DMS153 treated with DMSO at 0.1 percent for 48 hours (cell line): Measurements from ENCODE around the gene OR11G2.
"Not testable (repeated sequence)": the region's sequence is repeated elsewhere in the genome, so short reads cannot be mapped to it uniquely, and the experiment has no call there.

Source experiments
- DNase-seq: peaks from one replicate; lab custom pipeline; 2025; ENCODE audit not compliant: unreplicated experiment; lab: John Stamatoyannopoulos, UW

Gene OR11G2, protein sequence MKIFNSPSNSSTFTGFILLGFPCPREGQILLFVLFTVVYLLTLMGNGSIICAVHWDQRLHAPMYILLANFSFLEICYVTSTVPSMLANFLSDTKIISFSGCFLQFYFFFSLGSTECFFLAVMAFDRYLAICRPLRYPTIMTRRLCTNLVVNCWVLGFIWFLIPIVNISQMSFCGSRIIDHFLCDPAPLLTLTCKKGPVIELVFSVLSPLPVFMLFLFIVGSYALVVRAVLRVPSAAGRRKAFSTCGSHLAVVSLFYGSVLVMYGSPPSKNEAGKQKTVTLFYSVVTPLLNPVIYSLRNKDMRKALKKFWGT

DNA sequence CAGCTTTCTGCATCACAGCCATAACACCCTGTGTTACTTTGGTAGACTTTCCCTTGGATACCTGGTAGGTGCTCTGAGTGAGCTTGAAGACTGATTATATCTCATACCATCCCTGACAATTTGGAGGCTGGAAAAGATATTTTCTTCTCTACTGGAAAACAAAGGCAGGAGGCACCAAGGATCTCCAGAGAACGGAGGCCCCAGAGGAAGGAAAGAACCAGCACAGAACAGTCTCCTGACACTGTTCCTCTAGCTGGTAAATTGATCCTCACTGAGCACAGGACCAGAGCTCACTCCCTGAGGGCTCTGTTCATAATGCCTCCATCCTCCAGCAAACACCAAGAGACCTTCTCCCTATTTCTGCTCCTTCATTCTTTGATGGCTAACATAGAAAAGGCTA is at the start of gene OR11G2:
OR11G2 (plus strand) TSS at position 301 of the 400 bp plus-strand sequence. CDS start 6,542 bp downstream, outside the sequence.
- no peak for DNase-seq

DNA sequence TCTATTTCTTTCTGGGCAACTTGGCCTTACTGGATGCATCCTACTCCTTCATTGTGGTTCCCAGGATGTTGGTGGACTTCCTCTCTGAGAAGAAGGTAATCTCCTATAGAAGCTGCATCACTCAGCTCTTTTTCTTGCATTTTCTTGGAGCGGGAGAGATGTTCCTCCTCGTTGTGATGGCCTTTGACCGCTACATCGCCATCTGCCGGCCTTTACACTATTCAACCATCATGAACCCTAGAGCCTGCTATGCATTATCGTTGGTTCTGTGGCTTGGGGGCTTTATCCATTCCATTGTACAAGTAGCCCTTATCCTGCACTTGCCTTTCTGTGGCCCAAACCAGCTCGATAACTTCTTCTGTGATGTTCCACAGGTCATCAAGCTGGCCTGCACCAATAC is 46.8 kb upstream of the OR11G2 start:
- no peak for DNase-seq

DNA sequence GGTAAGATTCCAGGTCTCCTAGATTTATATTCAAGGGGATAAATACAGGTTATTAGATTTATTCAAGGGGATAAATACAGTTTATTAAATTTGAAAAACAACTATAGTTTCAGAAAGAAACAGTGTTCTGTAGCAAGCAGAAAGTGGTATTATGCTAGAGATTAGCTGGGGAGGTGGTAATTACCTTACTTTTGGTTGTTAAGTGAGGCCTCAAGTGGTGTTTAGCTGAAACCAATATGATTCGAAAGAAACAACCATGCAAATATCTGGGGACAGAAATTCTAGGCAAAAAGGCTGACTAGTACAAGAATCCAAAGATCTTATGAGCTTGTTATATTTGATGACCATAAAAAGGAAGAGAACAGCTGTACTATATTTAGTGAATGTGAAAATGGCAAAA is 45.9 kb upstream of the OR11G2 start:
- no peak for DNase-seq

- no peak for DNase-seq
Observed at GRCh38 chr14:20164462-20164861, 26.2 kb upstream of the OR11G2 start.

- DNase-seq: no peak
Observed at GRCh38 chr14:20167091-20167490, 23.6 kb upstream of the OR11G2 start.

DNA sequence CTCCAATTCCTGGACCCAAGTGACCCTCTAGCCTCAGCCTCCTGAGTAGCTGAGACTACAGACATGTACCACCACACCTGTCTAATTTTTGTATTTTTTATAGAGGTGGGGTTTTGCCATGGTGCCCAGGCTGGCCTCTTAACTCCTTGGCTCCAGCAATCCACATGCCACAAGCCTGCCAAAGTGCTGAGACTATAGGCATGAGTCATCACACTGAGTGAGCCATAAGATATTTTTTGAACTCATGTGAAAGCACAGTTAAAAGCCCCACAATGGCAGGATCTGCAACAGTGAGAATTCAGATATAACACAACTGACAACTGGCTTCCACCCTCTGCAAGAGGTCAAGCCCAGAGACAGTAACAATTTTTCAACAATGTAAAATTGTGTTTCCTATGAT is 20.8 kb upstream of the OR11G2 start:
- not testable (repeated sequence) for DNase-seq

GRCh38 chr14:20174205-20174604 is 16.5 kb upstream of the OR11G2 start:
- DNase-seq: not testable (repeated sequence)

GRCh38 chr14:20176330-20176729 is 14.4 kb upstream of the OR11G2 start:
- DNase-seq: no peak

DNA sequence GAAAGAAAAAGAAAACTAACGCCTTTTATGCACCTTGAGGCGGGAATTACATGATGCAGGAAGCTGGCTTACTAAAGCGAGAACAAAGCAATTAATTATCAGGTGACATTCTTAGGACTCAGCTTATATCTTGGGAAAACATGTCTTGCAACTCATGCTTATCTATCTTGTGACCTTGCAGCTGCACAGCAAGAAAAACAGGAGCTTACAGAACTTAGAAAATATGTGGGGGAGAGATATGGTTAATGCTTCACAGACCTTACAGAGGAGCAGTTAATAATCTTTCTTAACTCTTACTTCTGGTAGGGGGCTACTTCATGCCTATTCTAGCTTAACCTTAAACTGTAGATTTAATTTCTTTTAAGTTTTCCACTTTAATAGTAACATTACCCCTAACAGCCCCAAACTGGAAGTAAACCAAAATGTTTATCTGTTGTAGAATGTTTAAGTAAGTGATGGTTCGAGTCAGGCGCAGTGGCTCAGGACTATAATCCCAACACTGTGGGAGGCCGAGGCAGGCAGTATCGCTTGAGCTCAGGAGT is 13.2 kb upstream of the OR11G2 start:
- no peak for DNase-seq

DNA sequence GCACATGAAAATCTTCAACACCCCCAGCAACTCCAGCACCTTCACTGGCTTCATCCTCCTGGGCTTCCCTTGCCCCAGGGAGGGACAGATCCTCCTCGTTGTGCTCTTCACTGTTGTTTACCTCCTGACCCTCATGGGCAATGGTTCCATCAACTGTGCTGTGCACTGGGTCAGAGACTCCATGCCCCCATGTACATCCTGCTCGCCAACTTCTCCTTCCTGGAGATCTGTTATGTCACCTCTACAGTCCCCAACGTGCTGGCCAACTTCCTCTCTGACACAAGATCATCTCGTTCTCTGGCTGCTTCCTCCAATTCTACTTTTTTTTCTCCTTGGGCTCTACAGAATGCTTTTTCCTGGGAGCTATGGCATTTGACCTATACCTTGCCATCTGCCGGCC is 11.5 kb upstream of the OR11G2 start:
- DNase-seq: no peak

DNA sequence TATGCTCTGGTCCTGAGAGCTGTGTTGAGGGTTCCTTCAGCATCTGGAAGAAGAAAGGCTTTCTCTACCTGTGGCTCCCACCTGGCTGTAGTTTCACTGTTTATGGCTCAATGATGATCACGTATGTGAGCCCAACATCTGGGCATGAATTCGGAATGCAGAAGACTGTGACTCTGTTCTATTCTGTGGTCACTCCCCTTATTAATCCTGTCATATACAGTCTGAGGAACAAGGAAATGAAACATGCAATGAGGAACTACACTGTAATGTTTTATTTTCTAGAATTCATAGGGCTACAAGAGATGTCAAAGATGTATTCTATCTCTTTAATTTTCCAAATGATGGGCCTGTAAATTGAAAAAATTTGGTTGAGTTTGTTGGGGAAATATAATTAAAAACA is 10.8 kb upstream of the OR11G2 start:
- no peak for DNase-seq

GRCh38 chr14:20180486-20180885 is 10.2 kb upstream of the OR11G2 start:
- no peak for DNase-seq

GRCh38 chr14:20184181-20184580 is 6.5 kb upstream of the OR11G2 start:
- no peak for DNase-seq

DNA sequence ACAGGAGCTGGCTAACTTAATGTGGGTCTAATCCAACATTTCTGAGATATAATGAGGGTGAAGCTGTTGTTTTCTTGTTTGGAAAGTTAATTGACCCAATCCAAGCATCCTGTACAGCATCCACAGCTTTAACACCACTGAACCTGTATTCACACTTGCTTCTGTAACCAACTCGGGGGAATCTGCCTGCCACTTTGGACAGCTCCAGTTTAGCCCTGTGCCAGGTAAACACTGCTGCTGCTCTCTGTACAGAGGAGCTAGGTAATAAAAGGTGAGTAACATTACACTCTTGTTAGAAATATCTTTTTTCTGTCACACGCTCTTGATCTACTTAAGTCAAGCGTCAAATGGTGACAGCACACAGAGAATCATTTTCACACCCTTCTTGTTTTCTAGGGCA is 700 bp downstream of the OR11G2 start:
- DNase-seq: no peak

DNA sequence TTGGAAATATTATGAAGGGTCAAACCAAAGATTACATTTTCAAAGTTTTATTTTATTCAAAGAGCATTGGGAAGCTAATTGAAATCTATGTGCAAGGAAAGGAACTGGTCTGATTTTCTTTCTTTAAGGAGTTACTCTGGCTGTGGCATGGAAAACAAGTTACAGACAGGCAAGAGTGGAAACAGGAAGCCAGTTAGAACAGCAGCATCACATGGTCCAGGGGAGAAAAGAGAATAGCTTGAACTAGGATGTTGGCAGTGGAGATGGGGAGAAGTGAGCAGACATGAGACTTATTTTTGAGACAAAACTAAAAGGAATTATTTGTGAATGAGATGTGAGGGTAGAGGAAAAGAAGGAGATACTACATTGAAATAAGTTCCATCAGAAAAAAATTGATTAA is 3.4 kb downstream of the OR11G2 start:
- DNase-seq: no peak

DNA sequence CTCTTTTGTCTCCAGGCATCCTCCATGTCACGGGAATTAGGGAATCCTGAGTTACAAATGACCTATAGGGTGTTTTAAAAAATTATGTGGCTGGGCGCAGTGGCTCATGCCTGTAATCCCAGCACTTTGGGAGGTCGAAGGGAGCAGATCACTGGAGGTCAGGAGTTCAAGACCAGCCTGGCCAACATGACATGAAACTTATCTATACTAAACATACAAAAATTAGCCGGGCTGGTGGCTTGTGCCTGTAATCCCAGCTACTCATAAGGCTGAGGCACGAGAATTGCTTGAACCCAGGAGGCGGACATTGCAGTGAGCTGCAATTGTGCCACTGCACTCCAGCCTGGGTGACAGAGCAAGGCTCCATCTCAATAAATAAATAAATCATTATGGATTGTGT is 4.5 kb downstream of the OR11G2 start:
- DNase-seq: not testable (repeated sequence)

- no peak for DNase-seq
Observed at GRCh38 chr14:20195911-20196310, 5.2 kb downstream of the OR11G2 start.

DNA sequence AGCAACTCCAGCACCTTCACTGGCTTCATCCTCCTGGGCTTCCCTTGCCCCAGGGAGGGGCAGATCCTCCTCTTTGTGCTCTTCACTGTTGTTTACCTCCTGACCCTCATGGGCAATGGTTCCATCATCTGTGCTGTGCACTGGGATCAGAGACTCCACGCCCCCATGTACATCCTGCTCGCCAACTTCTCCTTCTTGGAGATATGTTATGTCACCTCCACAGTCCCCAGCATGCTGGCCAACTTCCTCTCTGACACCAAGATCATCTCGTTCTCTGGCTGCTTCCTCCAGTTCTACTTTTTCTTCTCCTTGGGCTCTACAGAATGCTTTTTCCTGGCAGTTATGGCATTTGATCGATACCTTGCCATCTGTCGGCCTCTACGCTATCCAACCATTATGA is 6.8 kb downstream of the OR11G2 start:
- DNase-seq: no peak

- no peak for DNase-seq
Observed at GRCh38 chr14:20198991-20199390, 8.3 kb downstream of the OR11G2 start.

GRCh38 chr14:20204721-20205120 is 14.0 kb downstream of the OR11G2 start:
- DNase-seq: no peak

GRCh38 chr14:20209595-20209994 is 18.9 kb downstream of the OR11G2 start:
- no peak for DNase-seq

GRCh38 chr14:20212406-20212805 is 21.7 kb downstream of the OR11G2 start:
- DNase-seq: not testable (repeated sequence)

GRCh38 chr14:20215196-20215595 is 24.5 kb downstream of the OR11G2 start:
- no peak for DNase-seq
